Body of pancreas (tissue), 4 donors: ENCODE measurements around the gene FIBCD1. TPM values are rescaled to one million over a fixed set of nuclear protein-coding genes. Genes with fewer than 3 reads are reported as not detected.

Experiments used
- ATAC-seq: fragments of 150-250 bp; one replicate; pipeline ENCODE4 v1.9.1; 2016
- DNase-seq, 4 donors: peaks; one replicate each; pipeline ENCODE4 v3.0.0-alpha.2; 2019
- H3K27ac ChIP-seq, 4 donors: fragments of 200-600 bp; sonication (generic); 1 replicate in 3 of 4; 2 replicates in 1 of 4; pipeline versions ENCODE4 v1.5.1 to v1.6.1; 2016 to 2019; ENCODE audit warnings: mild to moderate bottlenecking in 1 of 4, mixed read lengths in 1 of 4, moderate library complexity in 1 of 4
- H3K27me3 ChIP-seq, 2 donors: fragments of 200-600 bp; sonication (generic); one replicate each; pipeline ENCODE4 v1.6.0; 2016; ENCODE audit warnings: mild to moderate bottlenecking in 1 of 2
- H3K36me3 ChIP-seq, 2 donors: fragments of 200-600 bp; sonication (generic); replicated peaks in 1 of 2; 2 replicates each; pipeline ENCODE4 v1.5.1; 2016; ENCODE audit warnings: low read depth in 2 of 2; ENCODE audit not compliant: insufficient read depth in 1 of 2
- H3K4me1 ChIP-seq: fragments of 200-600 bp; sonication (generic); one replicate; pipeline ENCODE4 v1.6.0; 2016
- H3K4me3 ChIP-seq, 2 donors: fragments of 200-600 bp; sonication (generic); 1 replicate in 1 of 2; 2 replicates in 1 of 2; pipeline ENCODE4 v1.5.1; 2016 to 2019
- H3K9me3 ChIP-seq, 3 donors: fragments of 200-600 bp; sonication (generic); 1 replicate in 2 of 3; 2 replicates in 1 of 3; pipeline ENCODE4 v1.5.1; 2016
- CTCF ChIP-seq, 7 experiments: fragments of 450-650 bp in 4 of 7; fragments of 200-600 bp in 3 of 7; sonication (generic) in 3 of 7; IDR thresholded peaks; one replicate each; pipeline ENCODE4 v1.5.1; 2016 to 2019; ENCODE audit warnings: antibody characterized with exemption in 7 of 7
- POLR2A ChIP-seq, 3 donors: fragments of 450-650 bp; IDR thresholded peaks; one replicate each; pipeline ENCODE4 v1.6.1; 2016; ENCODE audit warnings: antibody characterized with exemption in 3 of 3, mild to moderate bottlenecking in 2 of 3
- WGBS, 2 donors: methylation state at CpG; one replicate each; pipeline ENCODE4 v1.1.5; 2017; 5-methylcytosine and 5-hydroxymethylcytosine counted together
- intact Hi-C: fragments of 100-400 bp; cut with DNase I; formaldehyde crosslinking; loops from one replicate; pipeline ENCODE4 v1.15.1; 2023
- total RNA-seq, 2 donors: library from RNA; depleted of rRNA; stranded (reverse); fragments of >200 nt; gene quantifications; one replicate each; pipeline ENCODE4 v1.1.0, GENCODE V29; 2016

Gene FIBCD1
- total RNA-seq, 2 donors from 2014 or later: 0.78 TPM; not detected in 1

GRCh38 chr9:130896233-130897014, 42.6 kb downstream of the FIBCD1 start, which contains the start of gene QRFP:
TSS of gene QRFP (minus strand) at chr9:130896812. CDS start at chr9:130893838, 2,974 bp downstream.
- intact Hi-C loops: no loop called here
- no peak within 1 kb of the TSS for H3K27ac ChIP-seq
- no peak for ATAC-seq
- H3K27me3 ChIP-seq: no peaks in the 10 kb centered on the region
- no peaks in the 10 kb centered on the region for H3K36me3 ChIP-seq
- peaks cover 5% of the 10 kb centered on the region for H3K4me1 ChIP-seq
- TF ChIP-seq CTCF (IDR thresholded peaks at IDR 0.05) (no peak), POLR2A (IDR thresholded peaks at IDR 0.05) (no peak)
- 57 to 79% methylated on average over 7 to 27 of the region's 27 CpGs for WGBS, 2 donors
- no peak for DNase-seq
- no peaks in the 10 kb centered on the region for H3K9me3 ChIP-seq
- no peak within 1 kb of the TSS for H3K4me3 ChIP-seq

GRCh38 chr9:130895481-130896232, 43.4 kb downstream of the FIBCD1 start:
- Histone ChIP-seq H3K4me1 (peaks cover 5% of the 10 kb centered on the region), H3K36me3 (no peaks in the 10 kb centered on the region), H3K9me3 (no peaks in the 10 kb centered on the region), H3K27ac (no peak overlapping the region), H3K27me3 (no peaks in the 10 kb centered on the region), H3K4me3 (no peak overlapping the region)
- ATAC-seq: no peak
- WGBS, 2 donors: 66 to 77% methylated on average over 8 to 20 of the region's 24 CpGs
- intact Hi-C loops: no loop called here
- no peak for DNase-seq
- TF ChIP-seq POLR2A (IDR thresholded peaks at IDR 0.05): no peak
- no peak for TF ChIP-seq CTCF (IDR thresholded peaks at IDR 0.05)

GRCh38 chr9:130895038-130895437, 44.0 kb downstream of the FIBCD1 start:
- WGBS, 2 donors: 80 to 85% methylated on average over 2 to 9 of the region's 9 CpGs

GRCh38 chr9:130894546-130894945, 44.5 kb downstream of the FIBCD1 start:
- Histone ChIP-seq H3K27ac (no peak overlapping the region), H3K4me3 (no peak overlapping the region), H3K36me3 (no peaks in the 10 kb centered on the region), H3K9me3 (no peaks in the 10 kb centered on the region), H3K27me3 (no peaks in the 10 kb centered on the region), H3K4me1 (peaks cover 5% of the 10 kb centered on the region)
- no peak for TF ChIP-seq CTCF (IDR thresholded peaks at IDR 0.05)
- TF ChIP-seq POLR2A (IDR thresholded peaks at IDR 0.05): no peak
- ATAC-seq: no peak
- WGBS, 2 donors: 32 to 52% methylated on average over 3 to 7 of the region's 7 CpGs
- intact Hi-C loops: no loop called here
- peak in 1 of 4 donors; percentile 27 for DNase-seq

More at GRCh38 chr9:130895038-130895437, 44.0 kb downstream of the FIBCD1 start:
- Histone ChIP-seq H3K27me3 (no peaks in the 10 kb centered on the region), H3K27ac (no peak overlapping the region), H3K9me3 (no peaks in the 10 kb centered on the region), H3K4me3 (no peak overlapping the region), H3K4me1 (peaks cover 5% of the 10 kb centered on the region), H3K36me3 (no peaks in the 10 kb centered on the region)
- intact Hi-C loops: no loop called here
- no peak for TF ChIP-seq CTCF (IDR thresholded peaks at IDR 0.05)
- TF ChIP-seq POLR2A (IDR thresholded peaks at IDR 0.05): no peak
- no peak for ATAC-seq
- DNase-seq: no peak
